ENCODE data around the gene BRSK1.

GRCh38 chr19:55346725-55347441 lies 63.1 kb downstream of the BRSK1 start:
- no peak for TF ChIP-seq NFRKB (IDR thresholded peaks at IDR 0.05)
- no peak for TF ChIP-seq FOXM1 (IDR thresholded peaks at IDR 0.05; ENCODE audit: borderline replicate concordance)
- TF ChIP-seq SUZ12 (IDR thresholded peaks at IDR 0.05) = no peak
- no peak for TF ChIP-seq SP1 (IDR thresholded peaks at IDR 0.05)
- TF ChIP-seq, protein P1, sequence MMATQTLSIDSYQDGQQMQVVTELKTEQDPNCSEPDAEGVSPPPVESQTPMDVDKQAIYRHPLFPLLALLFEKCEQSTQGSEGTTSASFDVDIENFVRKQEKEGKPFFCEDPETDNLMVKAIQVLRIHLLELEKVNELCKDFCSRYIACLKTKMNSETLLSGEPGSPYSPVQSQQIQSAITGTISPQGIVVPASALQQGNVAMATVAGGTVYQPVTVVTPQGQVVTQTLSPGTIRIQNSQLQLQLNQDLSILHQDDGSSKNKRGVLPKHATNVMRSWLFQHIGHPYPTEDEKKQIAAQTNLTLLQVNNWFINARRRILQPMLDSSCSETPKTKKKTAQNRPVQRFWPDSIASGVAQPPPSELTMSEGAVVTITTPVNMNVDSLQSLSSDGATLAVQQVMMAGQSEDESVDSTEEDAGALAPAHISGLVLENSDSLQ (IDR thresholded peaks at IDR 0.05) = no peak
- no peak for TF ChIP-seq L3MBTL2 (conservative IDR thresholded peaks at IDR 0.05)
- TF ChIP-seq FOXA1 (IDR thresholded peaks at IDR 0.05) = no peak
- TF ChIP-seq ARNT (IDR thresholded peaks at IDR 0.05) = no peak
- no peak for TF ChIP-seq CTBP1 (IDR thresholded peaks at IDR 0.05; ENCODE audit: borderline replicate concordance)
- TF ChIP-seq BHLHE40 (IDR thresholded peaks at IDR 0.05; ENCODE audit: borderline replicate concordance) = no peak
- TF ChIP-seq TARDBP (IDR thresholded peaks at IDR 0.05) = no peak
- no peak for TF ChIP-seq LEF1 (IDR thresholded peaks at IDR 0.05; ENCODE audit: borderline replicate concordance)
- TF ChIP-seq HDGF (IDR thresholded peaks at IDR 0.05; ENCODE audit: borderline replicate concordance) = no peak
- TF ChIP-seq ZNF384 (IDR thresholded peaks at IDR 0.05) = no peak
